DMS114 treated with DMSO at 0.1 percent for 48 hours (cell line): Measurements from ENCODE around the gene RGMB.

Experiments
- DNase-seq: peaks from one replicate; lab custom pipeline; 2025; ENCODE audit not compliant: unreplicated experiment; lab: John Stamatoyannopoulos, UW

RGMB gene

DNA sequence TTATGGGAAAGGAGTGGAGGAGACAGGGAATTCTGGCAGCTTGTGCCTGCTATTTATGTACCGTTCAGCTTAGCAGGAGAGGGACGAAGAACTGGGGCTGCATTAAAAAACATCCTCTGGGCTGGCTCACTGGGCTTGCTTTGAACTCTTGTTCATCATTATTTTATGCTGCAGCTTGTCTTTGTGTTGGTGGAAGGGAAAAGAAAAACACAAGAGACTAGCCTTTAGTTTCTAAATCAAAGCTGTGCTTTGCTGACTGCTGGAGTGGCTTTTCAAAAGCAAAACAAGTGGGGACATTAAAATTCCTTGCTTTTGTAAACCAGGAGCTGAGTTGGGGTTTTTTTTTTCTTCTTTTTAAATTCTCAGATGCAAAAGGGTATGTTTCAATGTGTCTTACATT, 5.9 kb upstream of the RGMB start:
- DNase-seq: no peak

DNA sequence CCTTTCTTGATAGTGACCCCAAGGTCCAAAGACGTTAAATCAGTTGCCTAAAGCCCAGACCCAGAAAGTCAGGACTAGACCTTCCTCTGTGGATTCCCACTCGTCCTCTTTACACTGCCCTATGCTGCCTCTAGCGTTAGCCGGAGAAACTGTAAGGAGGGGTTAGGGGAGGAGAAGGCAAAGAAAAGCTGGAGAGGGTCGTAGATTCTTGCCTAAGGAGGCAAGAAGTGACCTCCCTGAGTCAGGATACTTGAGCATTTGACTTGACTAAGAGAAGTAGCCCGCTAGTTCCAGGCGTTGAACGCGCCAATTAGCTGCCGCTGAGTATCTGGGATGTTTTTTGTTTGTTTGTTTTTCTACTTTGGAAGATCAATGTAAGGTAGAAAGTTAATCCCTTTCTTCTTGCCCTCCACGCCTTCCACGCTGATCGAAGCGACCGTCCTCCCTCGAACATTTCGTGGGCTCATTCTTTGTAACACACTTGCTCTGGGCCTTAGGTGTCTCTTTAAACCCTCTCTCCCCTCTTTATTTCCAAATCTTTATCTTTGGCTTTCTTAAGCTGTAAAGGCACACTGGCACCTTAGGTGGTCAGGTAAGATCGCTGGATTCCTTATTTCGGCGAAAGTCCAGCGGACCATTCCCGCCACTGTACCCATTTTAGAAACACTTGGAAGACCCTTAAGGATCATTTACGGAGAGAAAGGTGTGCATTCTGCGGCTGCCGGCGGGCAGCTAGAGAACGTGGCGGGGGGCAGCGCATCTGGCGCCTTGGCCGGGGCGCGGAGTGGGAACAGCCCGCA, 5.1 kb upstream of the RGMB start:
- peak; percentile 31 for DNase-seq

DNA sequence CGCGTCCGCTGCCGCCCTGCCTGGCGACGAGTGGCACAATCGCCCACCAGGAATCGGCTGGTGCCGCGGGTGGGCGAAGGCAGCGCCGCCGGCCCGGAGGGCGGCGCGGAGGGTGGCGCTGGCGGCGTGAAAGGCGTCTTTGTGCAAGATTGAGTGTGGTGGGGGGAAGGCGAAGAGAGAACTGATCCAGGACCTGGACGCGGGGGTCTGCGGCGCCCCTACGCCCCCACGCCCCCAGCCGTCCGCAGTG, 4.6 kb upstream of the RGMB start:
- DNase-seq: no peak

GRCh38 chr5:98769210-98769958, 4.1 kb upstream of the RGMB start:
- DNase-seq: peak; percentile 18

- DNase-seq: peak; percentile 18
Measured at GRCh38 chr5:98769959-98770208, 3.6 kb upstream of the RGMB start.

DNA sequence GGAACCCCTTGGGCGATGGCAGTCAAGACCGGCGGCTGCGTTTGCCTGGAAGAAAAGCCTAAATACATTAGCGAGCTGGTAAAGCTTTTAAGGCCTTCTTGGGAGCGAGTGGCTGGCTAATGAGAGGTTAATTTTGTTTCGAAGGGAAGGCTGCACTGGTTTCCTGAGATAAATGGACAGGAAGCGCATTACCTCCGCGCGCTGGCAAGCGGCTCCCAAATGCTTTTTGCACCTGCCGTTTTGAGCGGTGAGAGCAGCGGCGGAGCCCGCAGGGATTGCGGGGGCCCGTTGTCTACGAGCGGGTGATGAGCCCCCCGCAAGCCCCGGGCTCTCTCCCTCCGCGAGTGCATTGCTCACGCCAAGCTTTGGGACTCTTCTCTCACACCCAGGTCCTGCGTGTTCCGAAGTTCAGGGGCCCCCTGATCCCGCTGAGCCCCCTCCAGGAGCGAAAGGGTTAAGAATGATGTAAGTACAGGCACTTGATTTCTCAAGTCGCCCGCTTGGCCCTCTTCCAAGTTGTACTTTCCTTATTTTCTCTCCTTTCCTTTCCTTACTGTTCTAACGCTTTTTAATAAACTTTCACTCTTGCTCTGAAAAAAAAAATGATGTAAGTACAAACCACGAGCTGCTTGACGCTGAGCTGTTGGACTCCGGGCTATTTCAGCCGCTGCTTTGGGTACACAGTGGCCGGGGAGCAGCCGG, 3.1 kb upstream of the RGMB start:
- peak; percentile 34 for DNase-seq

- no peak for DNase-seq
Measured at GRCh38 chr5:98770911-98771322, 2.5 kb upstream of the RGMB start.

- DNase-seq: peak; percentile 90
Measured at GRCh38 chr5:98771382-98772109, 1.9 kb upstream of the RGMB start.

- no peak for DNase-seq
Measured at GRCh38 chr5:98772415-98773213, 849 bp upstream of the RGMB start.

GRCh38 chr5:98773214-98773463, 324 bp upstream of the RGMB start:
- no peak for DNase-seq

- DNase-seq: peak; percentile 24
Measured at GRCh38 chr5:98774192-98775033, 950 bp downstream of the RGMB start.

DNA sequence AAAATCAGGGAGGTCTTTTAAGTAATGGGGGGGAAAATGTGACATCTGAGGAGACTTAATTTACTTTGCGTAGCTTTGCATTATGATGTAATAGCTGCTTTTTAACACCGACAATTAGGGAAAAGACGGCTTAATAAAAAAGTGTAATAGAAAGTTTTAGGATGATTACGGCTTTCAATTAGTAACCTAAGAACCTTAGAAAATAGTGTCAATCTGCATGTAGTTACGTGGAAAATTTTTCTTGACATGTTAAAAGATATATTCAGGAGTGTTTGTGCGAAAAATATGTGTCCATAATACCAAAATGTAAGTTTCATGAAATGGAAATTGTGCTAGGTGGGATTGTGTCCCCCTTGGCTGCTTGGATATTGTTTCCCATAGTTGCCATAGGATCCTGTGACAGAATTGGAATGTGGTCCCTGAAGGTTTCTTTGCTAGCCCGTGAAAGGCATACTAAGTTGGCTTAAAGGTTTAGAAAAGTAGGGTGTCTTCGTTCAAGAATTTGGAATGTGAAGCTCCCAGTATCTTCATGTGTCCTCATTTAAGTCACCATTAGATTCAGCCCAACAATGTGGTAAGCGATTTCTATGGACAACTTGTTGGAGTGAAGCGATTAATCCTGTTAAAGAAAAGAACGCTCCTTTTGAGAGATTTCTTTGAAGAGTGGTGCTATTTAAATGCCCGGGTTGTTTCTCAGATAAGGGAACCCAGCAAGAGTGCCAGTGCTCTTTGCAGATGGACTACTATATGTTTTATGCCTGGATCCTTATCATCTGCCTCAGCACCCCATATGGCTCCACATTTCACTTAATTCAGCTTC, 2.0 kb downstream of the RGMB start:
- DNase-seq: no peak

GRCh38 chr5:98776066-98776705, 2.7 kb downstream of the RGMB start:
- DNase-seq: no peak

- DNase-seq: no peak
Measured at GRCh38 chr5:98777295-98777694, 3.8 kb downstream of the RGMB start.

- DNase-seq: no peak
Measured at GRCh38 chr5:98779264-98779877, 5.9 kb downstream of the RGMB start.

- no peak for DNase-seq
Measured at GRCh38 chr5:98780390-98780789, 6.9 kb downstream of the RGMB start.

DNA sequence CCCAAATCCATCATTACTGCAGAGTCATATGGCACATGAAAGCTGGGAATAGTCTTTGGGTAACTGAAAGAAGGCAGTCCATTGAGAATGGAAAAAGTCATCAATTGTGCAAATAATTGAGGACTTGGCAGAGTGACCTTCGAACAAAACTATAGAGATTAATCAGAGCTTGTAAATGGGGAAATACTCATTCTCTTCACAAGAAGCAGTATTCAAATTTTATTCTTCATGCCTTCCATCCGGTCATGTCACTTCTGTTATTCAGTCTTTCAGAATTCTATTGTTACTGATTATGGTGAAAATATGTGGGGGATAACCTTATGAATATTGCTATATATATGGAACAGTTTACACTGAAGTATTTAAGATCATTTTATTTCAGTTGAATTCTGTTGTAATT, 8.1 kb downstream of the RGMB start:
- DNase-seq: no peak

GRCh38 chr5:98781964-98782363, 8.5 kb downstream of the RGMB start:
- no peak for DNase-seq
